Activated naive CD4-positive, alpha-beta T cell treated with Interleukin-2 at 50 U/mL for 16 hours (primary cell): ENCODE measurements around the gene SLC9A3.
A peak's percentile ranks its signal among the peaks of the same experiment; 100 is the strongest.

Experiments used
- DNase-seq: peaks from one replicate; pipeline ENCODE4 v3.0.0-alpha.2; 2020

SLC9A3 gene

GRCh38 chr5:455806-456205 is 68.4 kb downstream of the SLC9A3 start:
- no peak for DNase-seq

- no peak for DNase-seq
These were observed 69.3 kb downstream of the SLC9A3 start for GRCh38 chr5:454936-455335.

- no peak for DNase-seq
These were observed 70.3 kb downstream of the SLC9A3 start for GRCh38 chr5:453725-454481.

GRCh38 chr5:452978-453710 is 71.1 kb downstream of the SLC9A3 start:
- DNase-seq = no peak

GRCh38 chr5:451587-452458 is 72.4 kb downstream of the SLC9A3 start:
- DNase-seq = no peak

GRCh38 chr5:449151-449550 is 75.1 kb downstream of the SLC9A3 start:
- no peak for DNase-seq

GRCh38 chr5:448766-449090 is 75.5 kb downstream of the SLC9A3 start:
- DNase-seq = no peak

GRCh38 chr5:448061-448765 is 76.0 kb downstream of the SLC9A3 start:
- no peak for DNase-seq

GRCh38 chr5:447501-447900 is 76.7 kb downstream of the SLC9A3 start:
- DNase-seq = no peak

GRCh38 chr5:446883-447263 is 77.4 kb downstream of the SLC9A3 start:
- no peak for DNase-seq

GRCh38 chr5:446066-446882 is 78.0 kb downstream of the SLC9A3 start:
- no peak for DNase-seq

- no peak for DNase-seq
These were observed 78.7 kb downstream of the SLC9A3 start for GRCh38 chr5:445591-445990.

- no peak for DNase-seq
These were observed 80.0 kb downstream of the SLC9A3 start for GRCh38 chr5:444226-444625.

GRCh38 chr5:443239-444151 is 80.8 kb downstream of the SLC9A3 start:
- DNase-seq = peak; percentile 53

GRCh38 chr5:442335-443238 is 81.7 kb downstream of the SLC9A3 start, which contains the start of gene EXOC3:
EXOC3 (plus strand) TSS chr5:443176; CDS start chr5:446206, 3,030 bp downstream.
- DNase-seq = peak; percentile 80

GRCh38 chr5:441996-442334 is 82.3 kb downstream of the SLC9A3 start:
- DNase-seq = no peak

- DNase-seq = no peak
These were observed 83.6 kb downstream of the SLC9A3 start for GRCh38 chr5:440401-441201.

GRCh38 chr5:439636-440035 is 84.6 kb downstream of the SLC9A3 start:
- DNase-seq = no peak

- no peak for DNase-seq
These were observed 85.1 kb downstream of the SLC9A3 start for GRCh38 chr5:439181-439580.
